Right ventricle myocardium superior (tissue), 1 donor: ENCODE data around the gene JADE2. TPM values are rescaled to one million over a fixed set of nuclear protein-coding genes. Genes with fewer than 3 reads are reported as not detected.

Source experiments
- ATAC-seq: fragments of 200-7000 bp; cut with Tn5 transposase; one replicate; pipeline ENCODE4 v1.9.1; 2020; ENCODE audit warnings: mild to moderate bottlenecking; ENCODE audit not compliant: poor library complexity
- DNase-seq: peaks from one replicate; pipeline ENCODE4 v3.0.0-alpha.2; 2020
- intact Hi-C: fragments of 100-400 bp; cut with DNase I; formaldehyde crosslinking; loops from one replicate; pipeline ENCODE4 v1.11.2; 2022
- total RNA-seq: library from RNA; stranded (reverse); fragmentation: NEBNext Ultra II Directional; extraction: Animal tissue kit (Norgen Biotek cat#: 25700); gene quantifications from one replicate; pipeline ENCODE4 v1.2.1, GENCODE V29; 2021
- donor health status: DM: no; HTN: yes; CAD: no; lungs with severe emphysema.

Gene JADE2
- total RNA-seq, 1 donor from 2014 or later: 25.9 TPM

DNA sequence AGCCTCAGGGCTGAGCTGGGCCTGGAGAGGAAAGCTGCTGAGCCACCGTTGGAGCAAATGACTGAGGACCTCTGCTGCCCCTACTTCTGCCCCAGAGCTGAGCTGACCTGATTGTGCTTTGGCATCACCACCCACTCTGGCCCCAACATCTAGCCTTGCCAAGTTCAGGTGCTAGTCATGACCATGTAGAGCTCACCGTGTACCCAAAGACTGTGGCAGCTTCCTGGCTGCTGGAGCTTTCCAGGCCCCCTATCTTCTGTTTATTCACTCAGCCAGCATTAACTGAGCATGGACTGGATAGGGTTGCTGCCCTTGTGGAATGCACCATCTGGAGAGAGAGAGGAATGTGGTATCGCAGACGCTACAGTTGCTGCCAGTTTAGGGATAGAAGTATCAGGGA, 49.1 kb downstream of the JADE2 start:
- intact Hi-C loops: loop anchor here (10.0 kb wide), 1 partner anchor 130 kb away; no protein-coding TSS in a partner anchor
- DNase-seq (peak; percentile 66), ATAC-seq (peak; percentile 77)

DNA sequence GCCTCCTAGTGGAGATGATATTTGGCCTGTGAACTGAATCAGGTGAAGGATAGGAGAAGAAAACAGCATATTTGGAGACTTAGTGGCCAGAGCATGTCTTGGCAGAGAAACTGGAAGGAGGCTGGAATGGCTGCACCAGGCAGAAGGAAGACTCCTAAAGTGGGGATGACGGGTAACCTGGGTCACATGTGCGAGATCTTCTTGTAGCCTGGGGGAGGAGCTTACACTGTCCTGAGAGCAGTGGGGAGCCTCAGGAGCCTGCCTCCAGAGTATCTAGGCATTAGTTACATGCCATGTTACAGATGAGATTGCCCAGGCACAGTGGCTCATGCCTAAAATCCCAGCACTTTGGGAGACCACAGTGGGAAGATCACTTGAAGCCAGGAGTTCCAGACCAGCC, 49.8 kb downstream of the JADE2 start:
- ATAC-seq (no peak), DNase-seq (no peak)
- intact Hi-C loops: loop anchor here (5.0 to 10.0 kb wide), 2 partner anchors 48 to 131 kb away; partner anchors contain the start of gene JADE2

DNA sequence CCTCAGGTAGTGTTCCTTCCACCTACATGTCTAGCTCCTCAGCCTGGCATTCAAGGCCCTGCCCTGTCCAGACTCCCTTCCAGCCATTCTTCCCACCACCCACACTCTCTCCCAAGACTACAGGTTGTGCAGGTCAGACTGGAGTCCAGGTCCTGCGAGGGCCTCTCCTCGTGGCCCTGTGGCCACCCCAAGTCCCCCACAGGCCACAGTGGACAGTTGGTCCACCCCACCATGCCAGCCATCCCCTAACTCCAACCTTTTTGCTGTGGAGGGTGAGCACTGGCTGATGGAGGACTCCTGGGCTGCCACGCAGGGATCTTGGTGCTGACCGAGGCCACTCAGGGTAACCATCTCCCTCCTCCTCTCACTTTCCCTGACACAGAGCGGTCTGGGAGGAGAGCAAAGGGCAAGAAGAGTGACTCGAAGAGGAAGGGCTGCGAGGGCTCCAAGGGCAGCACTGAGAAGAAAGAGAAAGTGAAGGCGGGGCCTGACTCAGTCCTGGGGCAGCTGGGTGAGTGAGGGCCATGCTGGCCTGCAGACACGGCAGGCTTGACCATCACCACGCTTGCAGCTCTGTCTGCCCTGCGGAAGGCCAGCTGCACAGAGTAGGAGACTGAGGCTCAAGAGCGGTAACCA, 51.0 kb downstream of the JADE2 start:
- intact Hi-C loops: loop anchor here (5.0 to 10.0 kb wide), 2 partner anchors 49 to 132 kb away; partner anchors contain the start of gene JADE2
- no peak for DNase-seq

DNA sequence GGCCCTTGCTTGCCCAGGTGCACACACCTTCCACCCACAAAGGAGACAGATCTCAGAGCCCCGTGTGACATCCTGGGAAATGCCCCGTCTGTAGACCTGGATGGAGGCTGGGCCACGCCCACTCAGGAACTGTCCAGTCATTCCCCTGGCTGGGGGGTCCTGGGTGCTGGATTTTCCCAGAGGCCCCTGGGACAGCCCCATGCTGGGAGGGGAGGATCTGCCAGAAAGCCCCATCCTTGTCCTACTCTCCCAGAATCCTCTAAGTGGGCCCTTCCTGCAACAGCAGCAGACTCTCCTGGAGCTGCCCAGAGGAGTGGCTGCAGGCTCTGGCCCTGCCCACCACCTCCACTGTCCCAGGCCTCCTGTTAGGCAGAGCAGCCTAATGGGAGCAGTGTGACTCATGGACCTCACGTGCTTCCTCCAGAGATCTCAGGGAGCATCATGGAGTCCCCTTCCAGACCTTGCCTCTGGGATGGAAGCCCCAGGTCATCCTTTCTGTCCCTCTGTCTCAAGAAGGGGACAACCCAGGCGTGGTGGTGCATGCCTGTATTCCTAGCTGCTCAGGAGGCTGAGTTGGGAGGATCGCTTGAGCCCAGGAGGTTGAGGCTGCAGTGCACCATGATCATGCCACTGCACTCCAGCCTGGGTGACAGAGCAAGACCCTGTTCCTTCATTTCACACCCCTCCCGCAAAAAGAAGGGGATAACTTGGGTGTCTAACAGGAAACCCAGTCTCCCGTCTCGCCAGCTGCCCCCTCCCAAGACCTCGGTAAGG, 51.7 kb downstream of the JADE2 start:
- intact Hi-C loops: loop anchor here (5.0 to 10.0 kb wide), 2 partner anchors 50 to 132 kb away; partner anchors contain the start of gene JADE2
- DNase-seq: no peak
- ATAC-seq: no peak

More for the DNA sequence above, 51.0 kb downstream of the JADE2 start:
- no peak for ATAC-seq

DNA sequence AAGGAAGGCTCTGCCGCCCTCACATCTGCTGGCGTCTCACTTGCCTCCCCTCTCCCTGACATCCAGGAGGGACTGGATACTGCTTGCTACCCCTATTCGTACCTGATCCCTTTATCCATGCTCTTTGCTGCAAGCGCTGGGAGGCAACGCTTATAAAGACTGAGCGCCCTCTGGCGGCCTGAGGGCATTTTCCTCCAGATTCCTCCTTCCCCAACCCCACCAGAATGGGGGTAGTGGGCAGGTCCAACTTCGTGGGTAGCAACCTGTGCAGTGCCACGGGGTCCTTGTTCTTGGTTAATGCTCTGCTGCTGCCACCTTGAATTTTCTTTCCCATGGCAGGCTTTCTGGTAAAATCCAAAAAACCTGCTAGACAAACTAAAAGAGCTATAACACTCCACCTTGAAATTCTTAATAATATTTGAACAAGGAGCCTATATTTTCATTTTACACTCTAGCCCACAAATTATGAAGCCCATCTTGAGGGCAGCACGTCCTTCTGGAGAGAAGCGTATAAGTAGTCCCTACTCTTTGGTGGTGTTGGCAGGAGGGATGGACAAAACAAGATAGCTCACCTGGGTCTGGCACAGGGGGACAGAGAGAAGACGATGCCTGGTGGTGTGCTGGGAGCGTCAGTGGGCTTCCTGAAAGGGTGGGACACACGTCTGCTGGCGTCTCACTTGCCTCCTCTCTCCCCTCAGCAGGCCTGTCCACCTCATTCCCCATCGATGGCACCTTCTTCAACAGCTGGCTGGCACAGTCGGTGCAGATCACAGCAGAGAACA, 52.5 kb downstream of the JADE2 start:
- intact Hi-C loops: loop anchor here (5.0 to 10.0 kb wide), 2 partner anchors 51 to 133 kb away; partner anchors contain the start of gene JADE2
- DNase-seq: peak; percentile 90
- peak; percentile 55 for ATAC-seq

DNA sequence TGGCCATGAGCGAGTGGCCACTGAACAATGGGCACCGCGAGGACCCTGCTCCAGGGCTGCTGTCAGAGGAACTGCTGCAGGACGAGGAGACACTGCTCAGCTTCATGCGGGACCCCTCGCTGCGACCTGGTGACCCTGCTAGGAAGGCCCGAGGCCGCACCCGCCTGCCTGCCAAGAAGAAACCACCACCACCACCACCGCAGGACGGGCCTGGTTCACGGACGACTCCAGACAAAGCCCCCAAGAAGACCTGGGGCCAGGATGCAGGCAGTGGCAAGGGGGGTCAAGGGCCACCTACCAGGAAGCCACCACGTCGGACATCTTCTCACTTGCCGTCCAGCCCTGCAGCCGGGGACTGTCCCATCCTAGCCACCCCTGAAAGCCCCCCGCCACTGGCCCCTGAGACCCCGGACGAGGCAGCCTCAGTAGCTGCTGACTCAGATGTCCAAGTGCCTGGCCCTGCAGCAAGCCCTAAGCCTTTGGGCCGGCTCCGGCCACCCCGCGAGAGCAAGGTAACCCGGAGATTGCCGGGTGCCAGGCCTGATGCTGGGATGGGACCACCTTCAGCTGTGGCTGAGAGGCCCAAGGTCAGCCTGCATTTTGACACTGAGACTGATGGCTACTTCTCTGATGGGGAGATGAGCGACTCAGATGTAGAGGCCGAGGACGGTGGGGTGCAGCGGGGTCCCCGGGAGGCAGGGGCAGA, 53.3 kb downstream of the JADE2 start:
- DNase-seq (no peak), ATAC-seq (no peak)
- intact Hi-C loops: loop anchor here (5.0 to 10.0 kb wide), 2 partner anchors 51 to 134 kb away; partner anchors contain the start of gene JADE2

DNA sequence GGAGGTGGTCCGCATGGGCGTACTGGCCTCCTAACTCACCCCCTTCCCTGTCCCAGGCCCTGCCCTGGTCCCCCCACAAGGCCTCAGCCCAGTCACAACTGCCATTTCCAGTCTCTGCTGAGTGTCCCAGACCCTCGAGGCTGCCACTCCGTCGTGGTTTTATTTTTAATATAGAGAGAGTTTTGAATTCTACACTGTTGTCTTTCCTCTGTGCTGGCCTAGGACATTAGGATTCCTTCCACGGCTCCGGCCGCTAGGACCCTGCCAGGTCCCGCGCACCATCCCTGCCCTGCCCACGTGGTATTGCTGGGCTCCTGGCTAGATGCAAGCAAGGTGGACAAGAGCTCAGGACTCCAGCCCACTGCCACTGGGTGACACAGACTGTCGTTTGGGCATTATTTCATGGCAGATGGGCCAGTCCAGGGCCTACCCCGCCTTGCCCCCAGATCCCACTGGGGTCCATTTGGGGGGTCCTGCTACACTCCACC, 53.9 kb downstream of the JADE2 start:
- no peak for ATAC-seq
- DNase-seq: no peak
- intact Hi-C loops: loop anchor here (5.0 to 10.0 kb wide), 2 partner anchors 52 to 135 kb away; partner anchors contain the start of gene JADE2

DNA sequence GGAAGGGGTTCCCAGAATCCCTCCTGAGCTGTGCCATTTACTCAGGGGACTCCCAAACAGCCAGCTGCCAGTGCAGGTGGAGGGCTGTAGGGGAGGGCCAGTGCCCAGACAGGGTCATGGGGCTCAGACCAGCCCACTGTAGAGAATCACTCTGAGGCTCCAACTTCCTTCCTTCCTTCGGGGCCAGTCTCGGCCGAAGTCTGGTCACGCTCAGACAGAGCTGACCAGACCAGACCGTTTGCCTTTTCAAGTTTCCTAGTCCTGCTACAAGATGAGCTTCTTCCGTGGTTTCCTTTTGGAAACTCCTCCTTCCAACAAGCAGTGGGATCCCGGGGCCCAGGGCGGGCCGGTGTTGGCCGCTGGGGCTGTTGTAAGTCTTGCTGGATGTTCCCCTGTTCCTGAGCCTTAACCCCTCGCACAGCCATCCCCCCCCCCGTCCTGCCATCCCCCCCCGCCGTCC, 54.6 kb downstream of the JADE2 start:
- intact Hi-C loops: loop anchor here (10.0 kb wide), 2 partner anchors 205 to 395 kb away; partner anchors contain the start of gene UBE2B
- ATAC-seq (no peak), DNase-seq (no peak)

DNA sequence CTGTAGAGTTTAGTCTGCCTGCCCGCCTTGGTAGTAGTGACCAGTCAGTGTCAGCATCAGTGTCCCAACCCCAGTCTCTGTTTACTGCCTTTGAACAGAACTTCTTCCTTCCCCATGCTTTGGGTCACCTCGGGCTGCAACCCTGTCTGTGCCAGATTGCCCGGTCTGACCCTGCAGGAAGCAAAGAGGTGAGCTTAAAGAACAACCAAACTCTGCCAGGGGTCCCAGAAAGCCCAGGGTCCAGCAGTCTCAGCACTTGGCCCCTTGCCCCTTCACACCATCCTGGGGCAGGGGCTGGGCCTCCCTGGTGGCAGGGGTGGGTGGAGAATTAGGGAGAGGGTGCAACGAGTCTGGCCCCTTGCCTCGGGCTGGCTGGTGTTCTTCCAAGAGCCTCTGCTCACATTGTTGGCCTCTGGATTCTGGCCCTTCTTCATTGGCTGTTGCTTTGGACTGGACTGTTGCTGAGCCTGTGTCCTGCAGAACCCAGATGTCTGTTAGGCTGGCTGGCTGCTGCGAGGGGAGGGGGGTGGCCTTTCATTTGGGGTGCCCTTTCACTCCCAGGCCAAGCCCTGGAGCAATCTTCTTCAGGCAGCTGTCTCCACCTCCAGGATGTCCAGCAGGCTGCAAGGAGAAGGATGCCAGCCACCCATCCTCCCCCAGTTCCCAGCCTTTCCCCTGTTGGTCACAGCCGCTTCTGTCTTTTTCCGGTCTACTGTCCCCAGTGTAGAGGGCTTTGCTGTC, 55.9 kb downstream of the JADE2 start:
- intact Hi-C loops: loop anchor here (10.0 kb wide), 2 partner anchors 207 to 397 kb away; partner anchors contain the start of gene UBE2B
- DNase-seq (peak; percentile 73), ATAC-seq (peak; percentile 81)

DNA sequence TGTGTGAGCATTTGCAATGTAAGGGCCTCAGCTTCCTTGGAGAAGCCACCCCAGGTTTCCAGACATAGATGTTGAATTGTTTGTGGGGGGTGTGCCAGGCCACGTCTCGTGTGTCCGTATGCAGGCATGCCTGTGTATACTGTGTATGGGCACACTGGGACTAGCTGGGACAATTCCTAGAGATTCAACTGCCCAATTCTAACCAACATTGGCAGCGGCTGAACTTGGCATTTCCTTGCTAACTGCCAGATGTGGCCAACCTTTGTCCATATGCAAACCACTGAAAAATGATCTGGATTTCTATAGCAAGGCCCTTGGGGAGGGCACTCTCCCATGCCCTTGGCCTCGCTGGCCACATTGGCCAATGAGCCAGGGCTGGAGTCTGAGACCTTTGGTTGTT, 56.8 kb downstream of the JADE2 start:
- intact Hi-C loops: loop anchor here (10.0 kb wide), 2 partner anchors 207 to 397 kb away; partner anchors contain the start of gene UBE2B
- ATAC-seq (no peak), DNase-seq (no peak)

DNA sequence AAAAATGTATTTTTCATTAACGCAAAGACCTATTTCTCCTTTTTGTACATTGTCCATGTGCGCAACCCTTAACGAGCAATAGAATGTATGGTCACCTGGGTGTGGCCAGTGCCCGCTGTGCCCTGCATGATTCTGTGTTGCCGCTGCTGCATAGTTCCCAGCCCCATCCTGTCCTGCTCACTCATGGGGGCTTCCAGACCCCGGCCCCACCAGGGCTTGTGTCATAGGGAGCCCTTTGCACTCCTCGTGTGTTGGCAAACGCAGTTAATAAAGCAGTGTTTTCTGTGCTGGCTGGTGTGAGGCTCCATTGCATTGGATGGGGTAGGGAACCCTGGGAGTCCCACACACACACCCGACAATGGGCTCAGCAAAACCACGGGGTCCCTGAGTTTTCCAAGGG, 57.5 kb downstream of the JADE2 start:
- intact Hi-C loops: loop anchor here (10.0 kb wide), 2 partner anchors 208 to 398 kb away; partner anchors contain the start of gene UBE2B
- DNase-seq (no peak), ATAC-seq (no peak)

DNA sequence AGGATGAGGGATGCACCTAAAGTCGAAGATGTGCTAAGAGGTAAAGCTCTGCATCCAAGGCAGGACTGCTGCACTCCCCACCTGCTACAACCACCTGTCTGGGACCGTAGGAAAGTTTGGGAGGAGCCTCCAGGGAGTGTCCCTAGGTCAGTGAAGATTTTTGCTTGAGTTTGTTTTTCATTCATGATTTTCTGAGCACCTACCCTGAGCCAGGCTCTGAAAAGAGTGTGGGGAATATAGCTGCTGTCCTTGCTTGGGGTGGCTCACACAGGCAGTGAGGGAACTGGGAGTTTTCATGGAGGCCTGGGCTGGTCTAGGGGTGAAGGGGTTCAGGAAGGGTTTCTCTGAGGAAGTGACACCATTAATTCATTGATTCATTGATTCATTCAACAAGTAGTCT, 58.3 kb downstream of the JADE2 start:
- DNase-seq (no peak), ATAC-seq (no peak)

DNA sequence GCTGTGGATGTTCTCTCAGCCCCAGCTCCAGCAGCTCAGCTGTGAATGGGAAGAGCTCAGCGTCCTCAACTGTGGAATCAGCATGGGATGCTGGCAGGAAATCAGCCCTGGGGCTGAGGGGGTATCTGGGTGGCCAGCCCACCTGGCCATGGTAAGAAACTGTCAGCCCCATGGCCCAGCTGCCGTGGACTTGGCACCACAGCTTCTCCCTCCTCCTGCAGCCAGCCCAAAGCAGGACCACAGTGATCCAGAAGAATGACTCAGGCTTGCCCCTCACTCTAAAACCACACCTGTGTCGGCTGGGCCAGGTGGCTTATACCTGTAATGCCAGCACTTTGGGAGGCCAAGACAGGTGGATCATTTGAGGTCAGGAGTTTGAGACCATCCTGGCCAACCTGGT, 59.2 kb downstream of the JADE2 start:
- intact Hi-C loops: loop anchor here (10.0 kb wide), 2 partner anchors 210 to 400 kb away; partner anchors contain the start of gene UBE2B
- no peak for DNase-seq
- no peak for ATAC-seq

More for the DNA sequence above, 58.3 kb downstream of the JADE2 start:
- intact Hi-C loops: loop anchor here (10.0 kb wide), 2 partner anchors 209 to 399 kb away; partner anchors contain the start of gene UBE2B

DNA sequence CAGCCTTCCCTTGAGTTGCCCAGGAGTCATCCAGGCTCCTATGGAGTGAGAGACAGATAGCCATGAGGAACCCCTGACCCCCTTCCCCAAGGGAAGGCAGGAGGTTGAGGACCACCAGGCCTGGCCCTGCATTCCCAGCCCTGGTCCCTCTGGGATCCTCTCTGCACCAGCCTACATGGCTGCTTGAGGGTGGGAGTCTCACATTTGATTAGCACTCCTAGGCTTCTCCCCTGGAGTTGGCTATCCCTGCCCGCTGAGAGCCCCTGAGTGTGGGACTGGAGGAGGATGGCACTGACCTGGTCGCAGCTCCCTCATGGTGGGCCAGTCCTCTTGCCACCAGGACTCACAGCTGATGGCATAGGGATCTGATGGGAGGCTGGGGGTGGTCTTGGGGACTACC, 60.5 kb downstream of the JADE2 start:
- intact Hi-C loops: loop anchor here (2.0 to 10.0 kb wide), 3 partner anchors 211 to 401 kb away; partner anchors contain the start of gene UBE2B
- ATAC-seq (no peak), DNase-seq (no peak)

DNA sequence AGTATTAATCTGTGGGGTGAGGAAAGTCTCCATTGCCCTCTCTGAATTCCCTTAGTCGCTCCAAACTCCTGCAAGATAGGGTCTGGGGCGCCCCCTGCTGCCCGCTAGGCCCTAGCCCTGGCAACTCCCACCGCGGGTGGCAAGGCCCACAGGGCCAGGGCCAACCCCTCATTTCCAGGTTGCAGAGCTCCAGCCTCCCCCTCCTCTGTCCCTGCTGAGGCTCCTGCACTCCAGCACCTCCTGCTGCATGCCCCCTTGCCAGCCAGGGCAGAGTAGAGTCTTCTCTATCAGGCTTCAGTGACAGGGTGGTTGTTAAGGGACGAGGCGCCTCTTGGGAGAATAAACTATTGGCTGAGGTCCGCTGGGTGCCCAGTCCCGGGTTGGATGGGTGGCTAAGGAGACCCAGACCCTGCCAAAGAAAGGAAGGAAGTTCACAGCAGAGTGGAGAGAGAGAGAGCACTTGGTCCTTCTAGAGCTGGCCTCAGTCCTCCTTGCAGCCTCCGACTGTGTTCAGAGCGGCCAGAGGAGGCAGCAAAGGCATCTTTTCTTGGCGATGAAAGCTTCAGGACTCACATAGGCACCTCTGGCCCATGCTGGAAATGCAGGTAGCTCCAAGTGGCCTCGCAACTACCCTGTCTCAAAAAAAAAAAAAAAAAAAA, 61.5 kb downstream of the JADE2 start:
- intact Hi-C loops: loop anchor here (2.0 to 10.0 kb wide), 3 partner anchors 212 to 402 kb away; partner anchors contain the start of gene UBE2B
- ATAC-seq (peak; percentile 88), DNase-seq (peak; percentile 92)

DNA sequence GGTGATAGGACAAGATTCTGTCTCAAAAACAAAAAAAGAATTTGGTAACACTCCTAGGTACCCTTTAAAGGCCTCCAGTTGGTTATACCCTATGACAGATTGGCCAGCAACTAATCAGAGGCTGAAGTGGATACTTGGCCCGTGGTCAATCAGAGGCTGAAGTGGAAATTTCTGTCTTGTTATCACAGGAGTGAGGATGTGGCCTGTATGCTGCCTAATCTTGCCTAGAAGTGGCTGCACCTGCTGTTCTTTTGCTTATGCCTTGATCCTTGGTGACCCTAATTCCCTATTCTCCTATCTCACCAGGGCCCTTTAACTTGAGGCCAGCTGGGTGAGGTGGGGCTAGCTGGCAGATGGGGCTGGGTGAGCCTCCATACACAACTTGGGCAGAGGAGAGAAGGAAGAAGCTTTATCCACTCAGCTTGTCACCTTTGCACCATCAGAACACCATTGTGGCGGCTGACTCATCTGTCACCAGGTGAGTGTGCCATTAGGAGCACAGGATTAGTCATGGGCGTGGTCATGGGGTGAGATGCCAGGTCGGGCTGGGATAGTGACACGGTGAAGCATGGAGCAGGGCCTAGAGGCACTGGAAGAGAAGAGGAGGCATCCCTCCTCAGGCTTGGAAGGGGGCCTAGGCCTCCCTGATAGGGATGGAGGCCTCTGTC, 65.7 kb downstream of the JADE2 start:
- DNase-seq: no peak
- intact Hi-C loops: no loop called here
- peak; percentile 39 for ATAC-seq
